Vagina (tissue), 2 donors: ENCODE measurements around the gene CCNF. TPM values are rescaled to one million over a fixed set of nuclear protein-coding genes. Genes with fewer than 3 reads are reported as not detected.

Experiments
- DNase-seq, 2 donors: peaks; one replicate each; pipeline ENCODE4 v3.0.0-alpha.2; 2017; ENCODE audit errors: extremely low spot score in 2 of 2
- H3K27ac ChIP-seq: fragments of 200-600 bp; sonication (generic); one replicate; pipeline ENCODE4 v1.5.1; 2019
- H3K27me3 ChIP-seq: fragments of 200-600 bp; sonication (generic); one replicate; pipeline ENCODE4 v1.5.1; 2019
- H3K36me3 ChIP-seq, 2 donors: fragments of 200-600 bp; sonication (generic); one replicate each; pipeline ENCODE4 v1.5.1; 2017 to 2019
- H3K4me1 ChIP-seq: fragments of 200-600 bp; sonication (generic); one replicate; pipeline ENCODE4 v1.5.1; 2019
- H3K4me3 ChIP-seq, 2 donors: fragments of 200-600 bp; sonication (generic); 1 replicate in 1 of 2; 2 replicates in 1 of 2; pipeline ENCODE4 v1.5.1; 2016 to 2019
- H3K9me3 ChIP-seq: fragments of 200-600 bp; sonication (generic); one replicate; pipeline ENCODE4 v1.5.1; 2019
- POLR2A ChIP-seq, 2 donors: fragments of 450-650 bp; IDR thresholded peaks; one replicate each; pipeline ENCODE4 v1.6.1; 2017; ENCODE audit warnings: antibody characterized with exemption in 2 of 2, mild to moderate bottlenecking in 2 of 2, moderate library complexity in 2 of 2
- POLR2AphosphoS5 ChIP-seq, 2 donors: sonication (generic); formaldehyde crosslinking; IDR thresholded peaks; one replicate each; pipeline ENCODE4 v1.9.0; 2017; ENCODE audit warnings: antibody characterized with exemption in 2 of 2, mild to moderate bottlenecking in 2 of 2, low read depth in 1 of 2; ENCODE audit not compliant: insufficient read depth in 1 of 2
- intact Hi-C: fragments of 100-400 bp; cut with DNase I; formaldehyde crosslinking; loops from one replicate; pipeline ENCODE4 v1.15.1; 2023
- total RNA-seq: library from RNA; depleted of rRNA; stranded (reverse); fragments of >200 nt; gene quantifications from one replicate; pipeline ENCODE4 v1.2.3, GENCODE V29; 2016
- TF ChIP-seq, protein P1 (sequence below), 3 experiments: fragments of 450-650 bp in 2 of 3; fragments of 200-600 bp in 1 of 3; sonication (generic) in 1 of 3; IDR thresholded peaks; one replicate each; pipeline ENCODE4 v1.5.1; 2017 to 2019; ENCODE audit warnings: antibody characterized with exemption in 3 of 3, mild to moderate bottlenecking in 2 of 3, moderate library complexity in 2 of 3

CCNF gene
- total RNA-seq, 1 donor from 2014 or later, result 2.5 TPM

DNA sequence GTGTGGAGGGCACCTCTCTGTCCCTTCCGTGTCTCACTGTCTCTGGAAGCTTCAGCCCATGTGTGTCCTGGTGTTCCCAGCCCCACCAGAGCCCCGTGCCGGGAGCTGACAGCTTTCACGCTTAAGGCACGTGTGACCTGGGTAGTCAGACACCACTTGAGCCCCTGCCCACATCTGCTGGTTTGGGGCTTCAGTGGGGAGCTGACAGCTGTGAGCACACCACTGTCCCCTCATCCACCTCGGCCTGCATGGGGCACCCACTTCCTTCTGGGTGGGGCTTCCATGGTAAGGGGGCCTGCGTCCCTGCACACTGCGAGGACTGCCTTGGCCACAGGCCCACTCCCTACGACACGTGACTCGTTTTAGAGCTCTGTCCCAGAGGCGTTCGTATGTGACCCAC is 28.0 kb downstream of the CCNF start:
- H3K36me3 ChIP-seq, result no peaks in the 10 kb centered on the region
- intact Hi-C loops, result no loop called here
- no peak for DNase-seq
- no peak overlapping the region for H3K27ac ChIP-seq
- no peaks in the 10 kb centered on the region for H3K9me3 ChIP-seq
- peaks cover 16% of the 10 kb centered on the region for H3K4me1 ChIP-seq
- no peaks in the 10 kb centered on the region for H3K27me3 ChIP-seq
- H3K4me3 ChIP-seq, result no peak overlapping the region
- TF ChIP-seq POLR2AphosphoS5 (IDR thresholded peaks at IDR 0.05; ENCODE audit: insufficient read depth in 1 of 2, low read depth in 1 of 2) (no peak), POLR2A (IDR thresholded peaks at IDR 0.05) (no peak)
- TF ChIP-seq, protein P1, sequence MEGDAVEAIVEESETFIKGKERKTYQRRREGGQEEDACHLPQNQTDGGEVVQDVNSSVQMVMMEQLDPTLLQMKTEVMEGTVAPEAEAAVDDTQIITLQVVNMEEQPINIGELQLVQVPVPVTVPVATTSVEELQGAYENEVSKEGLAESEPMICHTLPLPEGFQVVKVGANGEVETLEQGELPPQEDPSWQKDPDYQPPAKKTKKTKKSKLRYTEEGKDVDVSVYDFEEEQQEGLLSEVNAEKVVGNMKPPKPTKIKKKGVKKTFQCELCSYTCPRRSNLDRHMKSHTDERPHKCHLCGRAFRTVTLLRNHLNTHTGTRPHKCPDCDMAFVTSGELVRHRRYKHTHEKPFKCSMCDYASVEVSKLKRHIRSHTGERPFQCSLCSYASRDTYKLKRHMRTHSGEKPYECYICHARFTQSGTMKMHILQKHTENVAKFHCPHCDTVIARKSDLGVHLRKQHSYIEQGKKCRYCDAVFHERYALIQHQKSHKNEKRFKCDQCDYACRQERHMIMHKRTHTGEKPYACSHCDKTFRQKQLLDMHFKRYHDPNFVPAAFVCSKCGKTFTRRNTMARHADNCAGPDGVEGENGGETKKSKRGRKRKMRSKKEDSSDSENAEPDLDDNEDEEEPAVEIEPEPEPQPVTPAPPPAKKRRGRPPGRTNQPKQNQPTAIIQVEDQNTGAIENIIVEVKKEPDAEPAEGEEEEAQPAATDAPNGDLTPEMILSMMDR (IDR thresholded peaks at IDR 0.05), result no peak

DNA sequence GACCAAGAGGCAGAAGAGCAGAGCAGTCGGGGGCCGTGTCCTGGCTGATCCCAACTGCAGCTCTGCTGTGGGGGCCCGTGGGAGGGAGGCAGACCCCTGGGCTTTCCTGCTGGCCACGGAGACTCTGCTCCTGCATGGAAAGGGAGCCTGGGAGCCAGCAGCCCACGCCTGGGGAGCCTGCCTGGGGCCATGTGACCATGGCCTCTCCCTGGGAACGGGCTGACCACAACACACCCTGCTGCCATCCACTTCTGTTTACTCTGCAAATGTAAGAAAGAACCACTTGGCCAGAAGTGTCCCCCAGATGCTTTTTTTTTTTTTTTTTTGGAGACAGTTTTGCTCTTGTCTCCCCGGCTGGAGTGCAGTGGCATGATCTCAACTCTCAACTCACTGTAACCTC is 28.7 kb downstream of the CCNF start:
- Histone ChIP-seq H3K27ac (no peak overlapping the region), H3K36me3 (no peaks in the 10 kb centered on the region), H3K27me3 (no peaks in the 10 kb centered on the region), H3K9me3 (no peaks in the 10 kb centered on the region), H3K4me3 (no peak overlapping the region), H3K4me1 (peaks cover 16% of the 10 kb centered on the region)
- TF ChIP-seq, protein P1 (IDR thresholded peaks at IDR 0.05), result no peak
- no peak for TF ChIP-seq POLR2A (IDR thresholded peaks at IDR 0.05)
- intact Hi-C loops, result no loop called here
- DNase-seq, result no peak

DNA sequence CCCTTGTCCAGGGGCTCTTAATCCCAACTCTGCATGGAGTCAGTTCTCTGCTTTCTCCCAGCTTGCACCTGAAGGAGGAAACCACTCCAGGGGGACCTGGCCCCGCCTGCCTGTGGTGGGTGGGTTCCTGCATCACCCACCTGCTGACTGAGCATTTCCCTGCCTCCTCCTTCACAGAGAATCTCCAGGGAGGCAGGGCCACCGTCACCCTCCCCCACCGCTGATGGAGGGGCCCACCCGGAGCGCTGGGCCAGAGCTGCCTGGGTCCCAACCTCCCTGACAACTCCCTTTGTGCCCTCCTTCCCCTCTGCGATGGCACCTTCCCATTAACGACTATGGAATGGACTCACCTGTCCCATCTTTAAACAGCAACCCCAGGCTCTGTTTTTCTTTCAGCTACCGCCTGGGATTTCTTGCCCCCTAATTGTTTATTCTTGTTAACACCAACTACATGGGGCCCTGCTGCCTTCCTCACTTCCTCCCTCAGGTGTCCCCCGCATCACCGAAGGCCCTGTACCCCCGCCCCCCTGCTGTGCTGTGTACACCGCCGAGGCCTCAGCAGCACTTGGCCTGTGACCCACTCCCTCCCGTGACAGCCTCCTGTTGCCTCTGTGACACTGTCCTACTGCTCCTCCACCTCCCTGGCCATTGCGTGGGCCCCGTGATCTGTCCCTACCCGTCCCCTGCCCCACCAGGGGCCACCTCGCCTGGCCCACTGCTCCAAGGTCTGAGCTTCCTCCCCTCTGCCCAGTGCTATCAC is 29.8 kb downstream of the CCNF start:
- intact Hi-C loops, result no loop called here
- H3K9me3 ChIP-seq, result no peaks in the 10 kb centered on the region
- no peak overlapping the region for H3K27ac ChIP-seq
- peak overlapping the region; percentile 48 to 59 for H3K4me3 ChIP-seq
- H3K4me1 ChIP-seq, result peaks cover 16% of the 10 kb centered on the region
- H3K27me3 ChIP-seq, result no peaks in the 10 kb centered on the region
- no peaks in the 10 kb centered on the region for H3K36me3 ChIP-seq
- no peak for DNase-seq
- TF ChIP-seq, protein P1 (IDR thresholded peaks at IDR 0.05), result no peak

DNA sequence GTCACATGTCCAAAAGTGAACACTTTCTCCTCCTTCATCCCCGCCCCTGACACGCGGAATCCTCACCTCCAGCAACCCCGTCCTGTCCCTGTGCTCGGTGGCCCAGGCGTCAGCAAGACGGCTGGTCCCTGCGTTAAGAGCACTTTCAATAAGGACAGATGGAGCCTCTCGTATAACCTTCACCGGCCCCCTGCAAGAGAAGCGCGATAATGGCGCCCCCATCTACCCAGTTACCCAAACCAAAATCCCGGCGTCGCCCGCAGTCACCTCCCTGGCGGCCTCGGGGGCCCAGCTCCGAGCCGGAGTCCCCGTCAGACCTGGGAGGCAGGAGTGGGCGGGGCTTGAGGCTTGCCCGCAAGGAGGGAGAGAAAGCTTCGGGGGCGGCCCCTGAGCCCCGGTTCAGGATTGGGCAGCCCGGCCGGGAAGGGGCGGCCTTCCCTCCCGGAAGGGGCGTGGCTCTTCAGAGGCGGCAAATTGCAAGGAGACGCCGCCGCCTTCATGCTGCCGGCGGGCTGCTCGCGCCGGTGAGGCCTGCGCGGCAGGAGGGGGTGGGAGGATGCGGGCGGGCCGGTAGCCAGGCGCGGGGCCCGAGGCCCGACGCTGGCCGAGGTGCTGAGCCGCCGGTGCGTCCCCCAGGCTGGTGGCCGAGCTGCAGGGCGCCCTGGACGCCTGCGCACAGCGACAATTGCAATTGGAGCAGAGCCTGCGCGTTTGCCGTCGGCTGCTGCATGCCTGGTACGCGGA is 30.6 kb downstream of the CCNF start, which contains the start of gene TEDC2:
Gene TEDC2 (plus strand): TSS at position 463 of the 744 bp plus-strand sequence. CDS start 36 bp downstream, at position 499.
- no peaks in the 10 kb centered on the region for H3K27me3 ChIP-seq
- TF ChIP-seq, protein P1 (IDR thresholded peaks at IDR 0.05), result no peak
- TF ChIP-seq POLR2A (IDR thresholded peaks at IDR 0.05) (no peak), POLR2AphosphoS5 (IDR thresholded peaks at IDR 0.05; ENCODE audit: insufficient read depth in 1 of 2, low read depth in 1 of 2) (peak; percentile 64 to 83)
- H3K4me1 ChIP-seq, result peaks cover 16% of the 10 kb centered on the region
- DNase-seq, result no peak
- no peaks in the 10 kb centered on the region for H3K9me3 ChIP-seq
- intact Hi-C loops, result no loop called here
- H3K27ac ChIP-seq, result no peak within 1 kb of the TSS
- H3K36me3 ChIP-seq, result no peaks in the 10 kb centered on the region
- H3K4me3 ChIP-seq, result peak within 1 kb of the TSS; percentile 48 to 59

DNA sequence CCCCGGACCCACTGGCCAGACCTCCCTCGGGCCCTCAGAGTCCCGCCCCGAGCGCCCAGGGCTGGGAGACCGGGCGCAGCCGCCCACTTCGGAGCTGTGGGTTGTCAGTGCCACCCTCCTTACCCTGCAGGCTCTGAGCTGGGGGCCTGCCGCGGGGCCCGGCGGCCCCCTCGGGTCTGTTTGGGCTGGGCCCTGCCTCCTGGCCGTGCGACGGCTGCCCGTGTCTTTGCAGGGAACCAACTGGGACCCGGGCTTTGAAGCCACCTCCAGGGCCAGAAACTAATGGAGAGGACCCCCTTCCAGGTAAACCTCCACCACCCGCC is 31.1 kb downstream of the CCNF start:
- Histone ChIP-seq H3K27me3 (no peaks in the 10 kb centered on the region), H3K4me3 (peak overlapping the region; percentile 48 to 59), H3K36me3 (no peaks in the 10 kb centered on the region), H3K9me3 (no peaks in the 10 kb centered on the region), H3K4me1 (peaks cover 16% of the 10 kb centered on the region), H3K27ac (no peak overlapping the region)
- TF ChIP-seq, protein P1 (IDR thresholded peaks at IDR 0.05), result no peak
- no peak for TF ChIP-seq POLR2AphosphoS5 (IDR thresholded peaks at IDR 0.05; ENCODE audit: insufficient read depth in 1 of 2, low read depth in 1 of 2)
- TF ChIP-seq POLR2A (IDR thresholded peaks at IDR 0.05), result no peak
- no peak for DNase-seq
- intact Hi-C loops, result no loop called here
